GM12891 (cell line): Measurements from ENCODE around the gene KIF24.

Experiments
- PAX5 ChIP-seq: IDR thresholded peaks from 2 replicates; pipeline ENCODE4 v1.6.1; 2011; ENCODE audit warnings: low read length, moderate library complexity, mild to moderate bottlenecking; ENCODE audit not compliant: insufficient read depth, severe bottlenecking
- POLR2A ChIP-seq: IDR thresholded peaks from 2 replicates; pipeline ENCODE4 v1.6.1; 2011; ENCODE audit warnings: low read depth, low read length, control low read depth
- POLR2AphosphoS5 ChIP-seq: IDR thresholded peaks from 2 replicates; pipeline ENCODE4 v1.6.1; 2011; ENCODE audit warnings: low read depth, low read length, control low read depth
- POU2F2 ChIP-seq: IDR thresholded peaks from 2 replicates; pipeline ENCODE4 v1.6.1; 2011; ENCODE audit warnings: low read depth, mild to moderate bottlenecking, control low read depth, low read length, moderate library complexity
- SPI1 ChIP-seq: IDR thresholded peaks from 2 replicates; pipeline ENCODE4 v1.6.1; 2011; ENCODE audit warnings: low read depth, low read length, control low read depth
- TAF1 ChIP-seq: IDR thresholded peaks from 2 replicates; pipeline ENCODE4 v1.6.1; 2011; ENCODE audit warnings: low read depth, low read length, control low read depth

- TF ChIP-seq TAF1 (no peak), POLR2AphosphoS5 (no peak), POLR2A (no peak), SPI1 (no peak), PAX5 (no peak), POU2F2 (no peak)
Measured at GRCh38 chr9:34363619-34364351, 34.7 kb upstream of the KIF24 start.
